GM12891 (cell line): ENCODE measurements around the gene ZNF445.

Experiments
- PAX5 ChIP-seq: IDR thresholded peaks from 2 replicates; pipeline ENCODE4 v1.6.1; 2011; ENCODE audit warnings: low read length, moderate library complexity, mild to moderate bottlenecking; ENCODE audit not compliant: insufficient read depth, severe bottlenecking
- POLR2A ChIP-seq: IDR thresholded peaks from 2 replicates; pipeline ENCODE4 v1.6.1; 2011; ENCODE audit warnings: low read depth, low read length, control low read depth
- POLR2AphosphoS5 ChIP-seq: IDR thresholded peaks from 2 replicates; pipeline ENCODE4 v1.6.1; 2011; ENCODE audit warnings: low read depth, low read length, control low read depth
- POU2F2 ChIP-seq: IDR thresholded peaks from 2 replicates; pipeline ENCODE4 v1.6.1; 2011; ENCODE audit warnings: low read depth, mild to moderate bottlenecking, control low read depth, low read length, moderate library complexity
- SPI1 ChIP-seq: IDR thresholded peaks from 2 replicates; pipeline ENCODE4 v1.6.1; 2011; ENCODE audit warnings: low read depth, low read length, control low read depth
- TAF1 ChIP-seq: IDR thresholded peaks from 2 replicates; pipeline ENCODE4 v1.6.1; 2011; ENCODE audit warnings: low read depth, low read length, control low read depth

DNA sequence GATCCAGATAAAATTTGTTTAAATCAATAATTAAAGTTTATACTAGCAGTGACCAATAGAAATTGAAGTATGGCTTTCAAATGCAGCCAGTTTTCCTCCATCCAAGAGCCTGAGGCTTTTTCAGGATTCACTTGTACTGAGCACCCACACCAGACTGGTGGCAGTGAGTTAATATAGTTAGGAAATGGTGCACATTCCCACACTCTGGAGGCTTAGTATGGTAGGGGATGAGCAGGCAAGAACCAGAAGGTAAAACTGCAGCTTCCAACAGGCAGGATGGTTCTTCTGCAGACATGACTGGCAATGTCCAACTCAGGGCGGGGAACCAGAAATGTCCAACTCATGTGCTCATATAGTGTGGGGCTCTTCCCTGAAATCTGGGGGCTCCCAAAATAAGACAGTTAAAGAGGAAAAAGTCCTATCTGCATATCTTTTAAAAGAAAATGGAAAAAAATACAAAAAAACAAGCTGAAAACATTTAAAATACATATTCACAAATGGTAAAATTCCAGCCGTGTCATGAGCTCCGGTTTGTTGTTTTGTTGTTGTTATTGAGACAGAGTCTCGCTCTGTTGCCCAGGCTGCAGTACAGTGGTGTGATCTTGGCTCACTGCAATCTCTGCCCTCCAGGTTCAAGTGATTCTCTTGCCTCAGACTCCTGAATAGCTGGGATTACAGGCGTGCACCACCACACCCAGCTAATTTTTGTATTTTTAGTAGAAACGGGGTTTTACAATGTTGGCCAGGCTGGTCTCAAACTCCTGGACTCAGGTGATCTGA, 18.4 kb upstream of the ZNF445 start:
- no peak for TF ChIP-seq TAF1
- TF ChIP-seq PAX5: no peak
- TF ChIP-seq POLR2A: no peak
- no peak for TF ChIP-seq POLR2AphosphoS5
- TF ChIP-seq POU2F2: no peak
- no peak for TF ChIP-seq SPI1
